Stimulated activated naive B cell treated with anti-CD40 and anti-IgM and Interleukin-4, amounts not matched to agents 10 μg/mL and 1 μg/mL and 100 μg/mL, for 72 hours (primary cell): ENCODE measurements around the gene ADGRG3.
"Not testable (repeated sequence)": the region's sequence is repeated elsewhere in the genome, so short reads cannot be mapped to it uniquely, and the experiment has no call there.

ENCODE experiments used
- ATAC-seq, 2 donors: fragments of 150-1000 bp; cut with Tn5 transposase; replicated peaks; 2 replicates each; pipeline ENCODE4 v1.10.0; 2021; ENCODE audit warnings: moderate library complexity in 1 of 2
- DNase-seq: peaks from one replicate; pipeline ENCODE4 v3.0.0; 2021
- H3K27ac Mint-ChIP-seq: one replicate; pipeline ENCODE4 v1.8.0; 2022; ENCODE audit warnings: mild to moderate bottlenecking, mixed read lengths
- H3K27me3 Mint-ChIP-seq, 2 donors: one replicate each; pipeline ENCODE4 v1.8.0; 2022; ENCODE audit warnings: mixed read lengths in 2 of 2
- H3K36me3 Mint-ChIP-seq, 2 donors: one replicate each; pipeline ENCODE4 v1.8.0; 2022; ENCODE audit warnings: mixed read lengths in 2 of 2, mild to moderate bottlenecking in 1 of 2
- H3K4me1 Mint-ChIP-seq, 2 donors: one replicate each; pipeline ENCODE4 v1.8.0; 2022; ENCODE audit warnings: mixed read lengths in 2 of 2, mild to moderate bottlenecking in 1 of 2
- H3K4me3 Mint-ChIP-seq, 2 donors: one replicate each; pipeline ENCODE4 v1.8.0; 2022; ENCODE audit warnings: mild to moderate bottlenecking in 2 of 2, mixed read lengths in 2 of 2, moderate library complexity in 1 of 2
- H3K9me3 Mint-ChIP-seq, 2 donors: one replicate each; pipeline ENCODE4 v1.8.0; 2022; ENCODE audit warnings: mixed read lengths in 2 of 2, mild to moderate bottlenecking in 1 of 2

ADGRG3 gene

GRCh38 chr16:57707331-57707730 lies 39.2 kb downstream of the ADGRG3 start:
- peaks cover 10 to 21% of the 10 kb centered on the region in 2 donors for H3K27me3 Mint-ChIP-seq
- ATAC-seq (no peak), DNase-seq (no peak)
- H3K9me3 Mint-ChIP-seq: peaks cover 0 to 2% of the 10 kb centered on the region in 2 donors
- no peak overlapping the region for H3K27ac Mint-ChIP-seq
- H3K4me3 Mint-ChIP-seq: no peak overlapping the region
- H3K36me3 Mint-ChIP-seq: no peaks in the 10 kb centered on the region
- peaks cover 0 to 5% of the 10 kb centered on the region in 2 donors for H3K4me1 Mint-ChIP-seq

DNA sequence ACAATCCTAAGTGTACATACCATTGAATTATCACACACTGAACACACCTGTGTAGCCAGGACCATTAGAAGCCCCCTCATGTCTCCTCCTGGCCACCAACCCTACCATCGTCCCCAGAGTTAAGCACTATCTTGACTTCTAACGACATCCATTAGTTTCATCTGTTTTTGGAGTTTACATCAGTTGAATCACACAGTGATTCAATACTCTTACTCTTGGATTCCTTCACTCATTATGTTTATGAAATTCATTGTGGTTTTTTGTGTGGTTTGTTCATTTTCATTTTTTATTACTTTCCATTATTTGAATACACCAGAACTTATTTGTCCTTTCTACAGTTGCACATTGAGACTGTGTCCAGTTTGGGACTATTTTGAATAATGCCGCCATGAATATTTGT lies 40.1 kb downstream of the ADGRG3 start:
- no peaks in the 10 kb centered on the region for H3K36me3 Mint-ChIP-seq

GRCh38 chr16:57709663-57710062 lies 41.6 kb downstream of the ADGRG3 start:
- DNase-seq (no peak), ATAC-seq (no peak)
- H3K4me3 Mint-ChIP-seq: no peak overlapping the region
- H3K4me1 Mint-ChIP-seq: no peaks in the 10 kb centered on the region
- peaks cover 10 to 15% of the 10 kb centered on the region in 2 donors for H3K27me3 Mint-ChIP-seq
- peaks cover 0 to 2% of the 10 kb centered on the region in 2 donors for H3K9me3 Mint-ChIP-seq
- no peaks in the 10 kb centered on the region for H3K36me3 Mint-ChIP-seq
- H3K27ac Mint-ChIP-seq: no peak overlapping the region

More for the DNA sequence above, 40.1 kb downstream of the ADGRG3 start:
- H3K27me3 Mint-ChIP-seq: peaks cover 10 to 21% of the 10 kb centered on the region in 2 donors
- H3K4me3 Mint-ChIP-seq: no peak overlapping the region
- peaks cover 0 to 5% of the 10 kb centered on the region in 2 donors for H3K4me1 Mint-ChIP-seq
- H3K9me3 Mint-ChIP-seq: peaks cover 0 to 2% of the 10 kb centered on the region in 2 donors
- ATAC-seq (no peak), DNase-seq (no peak)
- no peak overlapping the region for H3K27ac Mint-ChIP-seq

DNA sequence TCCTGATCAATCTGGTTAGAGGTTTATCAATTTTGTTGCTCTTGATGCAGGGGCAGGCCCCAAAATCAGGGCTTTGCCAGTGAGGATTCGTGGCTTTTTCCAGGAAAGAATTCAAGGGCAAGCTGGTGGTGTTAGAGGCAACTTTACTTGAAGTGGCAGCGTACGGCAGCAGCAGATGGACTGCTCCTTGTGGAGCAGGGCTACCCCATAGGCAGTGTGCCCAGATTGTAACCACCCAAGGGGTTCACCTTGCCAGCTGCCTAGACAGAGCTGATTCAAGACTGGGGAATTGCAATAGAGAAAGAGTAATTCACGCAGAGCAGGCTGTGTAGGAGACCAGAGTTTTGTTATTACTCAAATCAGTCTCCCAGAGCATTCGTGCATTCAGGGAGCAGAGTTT lies 43.2 kb downstream of the ADGRG3 start:
- peaks cover 5 to 13% of the 10 kb centered on the region in 2 donors for H3K27me3 Mint-ChIP-seq
- no peak for DNase-seq

DNA sequence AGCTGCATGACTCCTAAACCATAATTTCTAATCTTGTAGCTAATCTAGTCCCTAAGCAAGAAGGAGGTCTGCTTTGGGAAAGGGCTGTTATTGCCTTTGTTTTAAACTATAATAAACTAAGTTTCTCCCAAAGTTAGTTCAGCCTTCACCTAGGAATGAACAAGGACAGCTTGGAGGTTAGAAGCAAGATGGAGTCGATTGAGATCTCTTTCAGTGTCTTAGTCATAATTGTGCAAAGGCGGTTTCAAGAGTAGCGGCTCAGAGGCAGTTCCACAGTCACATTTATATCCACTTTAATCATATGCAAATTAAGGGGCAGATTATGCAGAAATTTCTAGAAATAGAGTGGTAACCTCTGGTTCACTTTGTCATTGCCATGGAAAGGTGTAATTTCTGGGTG lies 43.9 kb downstream of the ADGRG3 start:
- H3K36me3 Mint-ChIP-seq: no peaks in the 10 kb centered on the region
- no peaks in the 10 kb centered on the region for H3K4me1 Mint-ChIP-seq
- no peak overlapping the region for H3K4me3 Mint-ChIP-seq
- H3K27ac Mint-ChIP-seq: no peak overlapping the region
- DNase-seq (no peak), ATAC-seq (no peak)
- no peaks in the 10 kb centered on the region for H3K9me3 Mint-ChIP-seq
- peaks cover under 1 to 10% of the 10 kb centered on the region in 2 donors for H3K27me3 Mint-ChIP-seq

More for the DNA sequence above, 43.2 kb downstream of the ADGRG3 start:
- Mint-ChIP-seq H3K36me3 (no peaks in the 10 kb centered on the region), H3K4me1 (no peaks in the 10 kb centered on the region), H3K9me3 (peaks cover 0 to 2% of the 10 kb centered on the region in 2 donors), H3K4me3 (no peak overlapping the region), H3K27ac (no peak overlapping the region)
- no peak for ATAC-seq

DNA sequence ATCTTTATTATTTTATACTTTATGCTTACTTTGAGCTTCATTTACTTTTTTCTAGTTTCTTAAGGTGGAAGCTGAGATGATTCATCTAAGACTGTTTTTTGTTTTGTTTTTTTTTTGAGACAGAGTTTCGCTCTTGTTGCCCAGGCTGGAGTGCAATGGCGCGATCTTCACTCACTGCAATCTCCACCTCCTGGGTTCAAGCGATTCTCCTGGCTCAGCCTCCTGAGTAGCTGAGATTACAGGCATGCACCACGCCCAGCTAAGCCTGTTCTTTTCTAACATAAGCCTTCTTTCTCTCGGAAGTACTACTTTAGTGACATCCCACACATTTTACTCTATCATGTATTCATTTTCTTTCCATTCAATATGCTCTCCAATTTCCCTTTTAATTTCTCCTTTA lies 44.5 kb downstream of the ADGRG3 start:
- not testable (repeated sequence) for H3K36me3 Mint-ChIP-seq, DNase-seq, H3K4me3 Mint-ChIP-seq, H3K27me3 Mint-ChIP-seq, H3K9me3 Mint-ChIP-seq, H3K27ac Mint-ChIP-seq, ATAC-seq, H3K4me1 Mint-ChIP-seq

DNA sequence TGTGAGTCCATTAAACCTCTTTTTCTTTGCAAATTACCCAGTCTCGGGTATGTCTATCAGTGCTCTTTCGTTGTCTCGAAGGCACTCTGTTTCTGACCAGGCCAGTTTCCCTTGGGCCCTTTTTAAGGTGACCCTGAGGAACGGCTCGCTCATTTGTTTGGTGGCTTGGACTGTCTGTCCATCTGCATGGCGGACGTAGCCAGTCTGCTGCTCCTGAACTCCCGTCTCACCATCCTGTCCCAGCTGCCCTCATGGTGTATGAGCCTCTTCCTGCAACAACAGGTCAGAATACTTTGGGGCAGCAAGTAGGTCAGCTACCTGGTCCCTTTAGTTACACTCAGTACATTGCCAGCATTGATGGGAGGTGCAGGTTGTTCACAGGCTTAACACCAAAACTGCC lies 45.5 kb downstream of the ADGRG3 start:
- H3K4me1 Mint-ChIP-seq: no peaks in the 10 kb centered on the region
- no peaks in the 10 kb centered on the region for H3K9me3 Mint-ChIP-seq
- H3K27me3 Mint-ChIP-seq: no peaks in the 10 kb centered on the region
- H3K36me3 Mint-ChIP-seq: no peaks in the 10 kb centered on the region
- DNase-seq (no peak), ATAC-seq (no peak)
- H3K27ac Mint-ChIP-seq: no peak overlapping the region
- H3K4me3 Mint-ChIP-seq: no peak overlapping the region

DNA sequence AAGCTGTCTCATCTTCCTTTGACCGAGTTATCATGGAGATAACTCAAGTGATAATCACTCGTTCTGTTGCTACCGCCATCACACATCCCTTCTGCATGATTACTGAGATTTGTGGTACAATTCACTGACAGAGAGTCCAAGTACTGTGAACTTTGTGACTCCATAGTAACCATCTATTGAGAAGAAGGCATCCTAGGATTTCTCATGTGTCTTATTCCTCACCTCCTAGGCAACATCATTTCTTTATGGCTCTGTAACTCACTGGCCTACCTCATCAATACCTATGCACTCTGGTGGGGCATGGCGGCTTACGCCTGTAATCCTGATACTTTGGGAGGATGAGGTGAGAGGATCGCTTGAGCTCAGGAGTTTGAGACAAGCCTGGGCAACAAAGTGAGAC lies 45.9 kb downstream of the ADGRG3 start:
- no peaks in the 10 kb centered on the region for H3K36me3 Mint-ChIP-seq
- H3K4me1 Mint-ChIP-seq: no peaks in the 10 kb centered on the region
- H3K27ac Mint-ChIP-seq: no peak overlapping the region
- no peak for ATAC-seq
- no peak overlapping the region for H3K4me3 Mint-ChIP-seq
- DNase-seq: no peak
- H3K9me3 Mint-ChIP-seq: no peaks in the 10 kb centered on the region
- no peaks in the 10 kb centered on the region for H3K27me3 Mint-ChIP-seq

GRCh38 chr16:57720142-57720575 lies 52.1 kb downstream of the ADGRG3 start:
- Mint-ChIP-seq H3K27ac (no peak overlapping the region), H3K4me3 (no peak overlapping the region), H3K4me1 (peaks cover 6 to 9% of the 10 kb centered on the region in 2 donors), H3K9me3 (no peaks in the 10 kb centered on the region), H3K36me3 (no peaks in the 10 kb centered on the region), H3K27me3 (no peaks in the 10 kb centered on the region)
- DNase-seq: peak; percentile 34
- ATAC-seq: peak; percentile 79 to 85

DNA sequence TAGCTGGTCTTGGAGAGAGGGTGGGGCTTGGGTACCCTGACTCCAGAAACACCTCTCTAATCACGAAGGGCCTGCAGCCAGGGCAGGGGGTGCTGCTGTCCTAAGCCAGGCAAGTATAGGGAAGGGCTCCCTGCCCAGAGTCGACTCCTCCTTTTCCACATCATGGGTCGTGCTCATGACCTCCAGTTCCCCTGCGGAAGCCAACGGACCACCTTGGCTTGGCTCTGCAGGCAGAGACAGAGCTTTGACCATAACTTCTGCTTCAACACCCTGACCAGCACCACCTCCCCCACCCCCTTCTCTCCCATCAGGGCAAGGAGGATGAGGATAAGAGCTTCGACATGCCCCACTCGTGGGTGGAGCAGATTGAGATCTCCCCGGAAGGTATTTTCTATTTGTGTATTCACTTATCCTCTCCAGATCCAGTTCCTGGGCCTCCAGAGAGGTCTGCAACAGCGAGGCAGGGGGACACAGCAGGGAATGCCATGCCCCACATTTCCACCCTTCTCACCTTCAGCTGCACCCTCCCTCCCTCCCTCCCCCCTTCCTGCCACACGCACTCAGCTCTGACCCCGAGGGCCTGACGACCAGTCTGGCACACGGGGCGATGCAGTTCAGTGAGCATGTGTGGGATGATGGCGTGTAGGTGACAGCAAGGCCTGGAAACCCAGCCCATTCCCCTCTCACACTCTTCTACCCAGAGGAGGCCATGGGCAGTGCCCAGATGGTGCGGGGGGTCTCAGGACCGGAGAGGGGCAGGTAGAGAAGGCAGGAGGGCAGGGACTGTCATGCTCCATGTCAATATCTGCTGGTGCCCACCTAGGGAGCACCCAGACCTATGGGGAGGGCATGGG lies 53.5 kb downstream of the ADGRG3 start:
- Mint-ChIP-seq H3K4me3 (no peak overlapping the region), H3K9me3 (no peaks in the 10 kb centered on the region), H3K36me3 (no peaks in the 10 kb centered on the region), H3K4me1 (peaks cover 11 to 13% of the 10 kb centered on the region in 2 donors), H3K27ac (no peak overlapping the region), H3K27me3 (no peaks in the 10 kb centered on the region)
- no peak for DNase-seq
- no peak for ATAC-seq

DNA sequence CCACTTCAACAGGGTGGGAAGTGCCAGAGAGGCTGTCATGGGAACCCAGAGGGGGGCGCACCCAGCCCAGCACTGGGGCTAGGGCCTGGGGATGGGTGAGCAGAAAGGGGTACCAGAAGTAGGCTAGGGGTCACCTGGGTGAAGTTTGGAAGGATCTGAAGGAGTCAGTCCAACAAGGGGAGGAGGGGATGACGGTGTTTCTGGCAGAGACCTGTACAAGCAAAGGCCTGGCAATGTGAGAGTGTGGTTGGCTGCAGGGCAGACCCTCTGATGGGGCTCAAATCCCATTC lies 54.0 kb downstream of the ADGRG3 start:
- DNase-seq (no peak), ATAC-seq (no peak)
- no peaks in the 10 kb centered on the region for H3K9me3 Mint-ChIP-seq
- H3K36me3 Mint-ChIP-seq: no peaks in the 10 kb centered on the region
- H3K27ac Mint-ChIP-seq: no peak overlapping the region
- H3K4me3 Mint-ChIP-seq: no peak overlapping the region
- H3K27me3 Mint-ChIP-seq: no peaks in the 10 kb centered on the region
- H3K4me1 Mint-ChIP-seq: peaks cover 11 to 13% of the 10 kb centered on the region in 2 donors

- no peak overlapping the region for H3K27ac Mint-ChIP-seq
- H3K9me3 Mint-ChIP-seq: no peaks in the 10 kb centered on the region
- H3K36me3 Mint-ChIP-seq: no peaks in the 10 kb centered on the region
- peaks cover 11 to 13% of the 10 kb centered on the region in 2 donors for H3K4me1 Mint-ChIP-seq
- DNase-seq (no peak), ATAC-seq (no peak)
- H3K27me3 Mint-ChIP-seq: no peaks in the 10 kb centered on the region
- no peak overlapping the region for H3K4me3 Mint-ChIP-seq
These were observed 54.5 kb downstream of the ADGRG3 start for GRCh38 chr16:57722651-57723050.

GRCh38 chr16:57723170-57723569 lies 55.1 kb downstream of the ADGRG3 start:
- no peaks in the 10 kb centered on the region for H3K36me3 Mint-ChIP-seq
- peaks cover 11 to 13% of the 10 kb centered on the region in 2 donors for H3K4me1 Mint-ChIP-seq
- H3K27ac Mint-ChIP-seq: no peak overlapping the region
- H3K27me3 Mint-ChIP-seq: no peaks in the 10 kb centered on the region
- DNase-seq (no peak), ATAC-seq (no peak)
- H3K4me3 Mint-ChIP-seq: no peak overlapping the region
- H3K9me3 Mint-ChIP-seq: no peaks in the 10 kb centered on the region

DNA sequence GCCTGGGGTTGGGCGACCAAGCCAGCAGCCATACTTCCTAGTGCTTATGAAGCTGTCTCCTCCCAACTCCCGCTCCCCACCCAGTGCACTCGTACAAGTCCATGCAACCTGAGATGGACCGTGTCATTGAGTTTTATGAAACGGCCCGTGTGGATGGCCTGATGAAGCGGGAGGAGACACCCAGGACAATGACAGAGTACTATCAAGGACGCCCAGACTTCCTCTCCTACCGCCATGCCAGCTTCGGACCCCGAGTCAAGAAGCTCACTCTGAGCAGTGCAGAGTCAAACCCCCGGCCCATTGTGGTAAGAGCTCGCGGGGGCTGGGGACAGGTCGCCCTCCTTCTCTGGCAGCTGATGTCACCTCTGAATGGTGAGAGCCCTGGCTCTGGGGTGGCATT lies 56.4 kb downstream of the ADGRG3 start:
- peaks cover 11 to 13% of the 10 kb centered on the region in 2 donors for H3K4me1 Mint-ChIP-seq
- H3K27me3 Mint-ChIP-seq: no peaks in the 10 kb centered on the region
- H3K4me3 Mint-ChIP-seq: no peak overlapping the region
- no peaks in the 10 kb centered on the region for H3K36me3 Mint-ChIP-seq
- ATAC-seq (no peak), DNase-seq (no peak)
- H3K27ac Mint-ChIP-seq: no peak overlapping the region
- H3K9me3 Mint-ChIP-seq: no peaks in the 10 kb centered on the region

DNA sequence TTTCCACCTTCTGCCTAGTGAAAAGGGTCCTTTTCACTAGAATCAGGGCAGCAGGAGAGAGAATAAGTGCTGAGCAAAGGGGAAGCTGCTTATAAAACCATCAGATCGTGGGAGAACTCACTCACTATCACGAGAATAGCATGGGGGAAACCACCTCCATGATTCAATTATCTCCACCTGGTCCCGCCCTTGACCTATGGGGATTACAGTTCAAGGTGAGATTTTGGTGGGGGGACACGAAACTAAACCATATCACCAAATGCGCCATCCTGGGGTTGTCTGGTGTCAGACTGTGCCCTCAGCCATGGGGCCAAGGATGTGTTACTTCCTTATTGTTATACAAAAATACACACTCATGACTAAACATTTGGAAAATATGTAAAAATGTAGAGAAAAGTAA lies 57.0 kb downstream of the ADGRG3 start:
- Mint-ChIP-seq H3K27ac (peak overlapping the region; percentile 75), H3K4me1 (peaks cover 11 to 13% of the 10 kb centered on the region in 2 donors), H3K27me3 (no peaks in the 10 kb centered on the region), H3K4me3 (no peak overlapping the region), H3K9me3 (no peaks in the 10 kb centered on the region), H3K36me3 (no peaks in the 10 kb centered on the region)
- DNase-seq (peak; percentile 29), ATAC-seq (peak; percentile 72 to 79)
